ENCODE data around the gene AP2M1.

AP2M1 gene

DNA sequence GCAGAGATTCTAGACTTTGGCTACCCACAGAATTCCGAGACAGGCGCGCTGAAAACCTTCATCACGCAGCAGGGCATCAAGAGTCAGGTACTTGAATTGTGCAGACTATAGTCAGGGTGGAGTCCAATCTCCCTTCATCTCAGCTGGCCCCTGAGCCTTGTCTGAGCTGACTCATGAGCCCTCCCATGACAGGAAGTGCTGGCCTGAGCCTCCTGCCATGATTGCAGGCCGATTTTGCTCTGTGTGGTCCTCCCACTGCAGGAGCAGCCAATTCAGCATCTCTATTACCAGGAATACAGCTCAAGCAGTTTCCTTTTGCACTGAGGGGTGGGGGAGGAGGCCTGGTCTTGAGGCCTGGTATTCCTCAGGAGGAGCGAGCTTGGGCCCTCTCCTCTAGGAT is 5.5 kb downstream of the AP2M1 start:
- TF ChIP-seq, protein P1, sequence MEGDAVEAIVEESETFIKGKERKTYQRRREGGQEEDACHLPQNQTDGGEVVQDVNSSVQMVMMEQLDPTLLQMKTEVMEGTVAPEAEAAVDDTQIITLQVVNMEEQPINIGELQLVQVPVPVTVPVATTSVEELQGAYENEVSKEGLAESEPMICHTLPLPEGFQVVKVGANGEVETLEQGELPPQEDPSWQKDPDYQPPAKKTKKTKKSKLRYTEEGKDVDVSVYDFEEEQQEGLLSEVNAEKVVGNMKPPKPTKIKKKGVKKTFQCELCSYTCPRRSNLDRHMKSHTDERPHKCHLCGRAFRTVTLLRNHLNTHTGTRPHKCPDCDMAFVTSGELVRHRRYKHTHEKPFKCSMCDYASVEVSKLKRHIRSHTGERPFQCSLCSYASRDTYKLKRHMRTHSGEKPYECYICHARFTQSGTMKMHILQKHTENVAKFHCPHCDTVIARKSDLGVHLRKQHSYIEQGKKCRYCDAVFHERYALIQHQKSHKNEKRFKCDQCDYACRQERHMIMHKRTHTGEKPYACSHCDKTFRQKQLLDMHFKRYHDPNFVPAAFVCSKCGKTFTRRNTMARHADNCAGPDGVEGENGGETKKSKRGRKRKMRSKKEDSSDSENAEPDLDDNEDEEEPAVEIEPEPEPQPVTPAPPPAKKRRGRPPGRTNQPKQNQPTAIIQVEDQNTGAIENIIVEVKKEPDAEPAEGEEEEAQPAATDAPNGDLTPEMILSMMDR (IDR thresholded peaks at IDR 0.05; ENCODE audit: extremely low read depth, missing control alignments): no peak
- DNase-seq (ENCODE audit: low spot score): no peak

DNA sequence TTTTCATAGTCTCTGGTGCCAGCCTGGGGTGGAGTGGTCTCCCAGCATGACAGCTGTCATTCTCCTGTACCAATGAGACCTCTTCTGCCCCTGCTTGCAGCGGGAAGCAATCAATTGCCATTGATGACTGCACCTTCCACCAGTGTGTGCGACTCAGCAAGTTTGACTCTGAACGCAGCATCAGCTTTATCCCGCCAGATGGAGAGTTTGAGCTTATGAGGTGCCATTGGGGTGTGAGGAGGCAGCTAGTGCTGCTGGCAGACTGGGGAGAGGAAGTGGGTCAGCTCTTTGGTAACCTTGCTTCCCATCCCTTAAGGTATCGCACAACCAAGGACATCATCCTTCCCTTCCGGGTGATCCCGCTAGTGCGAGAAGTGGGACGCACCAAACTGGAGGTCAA is 6.9 kb downstream of the AP2M1 start:
- no peak for DNase-seq (ENCODE audit: low spot score)
- TF ChIP-seq, protein P1 (IDR thresholded peaks at IDR 0.05; ENCODE audit: extremely low read depth, missing control alignments): no peak

DNA sequence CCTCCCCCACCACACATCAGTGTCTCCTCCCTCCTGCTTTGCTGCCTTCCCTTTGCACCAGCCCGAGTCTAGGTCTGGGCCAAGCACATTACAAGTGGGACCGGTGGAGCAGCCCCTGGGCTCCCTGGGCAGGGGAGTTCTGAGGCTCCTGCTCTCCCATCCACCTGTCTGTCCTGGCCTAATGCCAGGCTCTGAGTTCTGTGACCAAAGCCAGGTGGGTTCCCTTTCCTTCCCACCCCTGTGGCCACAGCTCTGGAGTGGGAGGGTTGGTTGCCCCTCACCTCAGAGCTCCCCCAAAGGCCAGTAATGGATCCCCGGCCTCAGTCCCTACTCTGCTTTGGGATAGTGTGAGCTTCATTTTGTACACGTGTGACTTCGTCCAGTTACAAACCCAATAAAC is 9.0 kb downstream of the AP2M1 start:
- TF ChIP-seq, protein P1 (IDR thresholded peaks at IDR 0.05; ENCODE audit: extremely low read depth, missing control alignments): no peak

DNA sequence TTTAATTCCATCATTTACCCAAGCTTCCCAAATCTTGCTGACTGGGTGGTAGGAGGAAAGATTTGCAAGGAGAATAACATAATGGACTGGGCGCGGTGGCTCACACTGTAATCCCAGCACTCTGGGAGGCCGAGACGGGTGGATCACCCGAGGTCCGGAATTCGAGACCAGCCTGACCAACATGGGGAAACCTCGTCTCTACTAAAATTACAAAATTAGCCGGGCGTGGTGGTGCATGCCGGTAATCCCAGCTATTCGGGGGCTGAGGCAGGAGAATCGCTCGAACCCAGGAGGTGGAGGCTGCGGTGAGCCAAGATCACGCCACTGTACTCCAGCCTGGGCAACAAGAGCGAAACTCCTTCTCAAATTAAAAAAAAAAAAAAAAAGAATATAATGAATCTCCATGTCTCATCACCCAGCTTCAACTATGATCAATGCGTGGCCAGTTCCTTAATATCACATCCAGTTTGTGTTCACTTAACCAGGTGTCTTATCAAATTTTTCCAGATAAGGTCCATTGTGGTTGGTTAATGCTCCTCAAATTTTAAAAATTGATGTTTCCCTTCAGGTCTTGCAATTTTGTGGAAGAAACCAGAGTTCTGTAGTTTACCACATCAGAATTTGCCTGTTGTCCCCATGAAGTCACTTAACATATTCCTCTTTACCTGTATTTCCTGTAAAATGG is 10.0 kb downstream of the AP2M1 start:
- DNase-seq (ENCODE audit: low spot score): no peak
- TF ChIP-seq, protein P1 (IDR thresholded peaks at IDR 0.05; ENCODE audit: extremely low read depth, missing control alignments): no peak

More for the DNA sequence above, 9.0 kb downstream of the AP2M1 start:
- DNase-seq (ENCODE audit: low spot score): no peak

DNA sequence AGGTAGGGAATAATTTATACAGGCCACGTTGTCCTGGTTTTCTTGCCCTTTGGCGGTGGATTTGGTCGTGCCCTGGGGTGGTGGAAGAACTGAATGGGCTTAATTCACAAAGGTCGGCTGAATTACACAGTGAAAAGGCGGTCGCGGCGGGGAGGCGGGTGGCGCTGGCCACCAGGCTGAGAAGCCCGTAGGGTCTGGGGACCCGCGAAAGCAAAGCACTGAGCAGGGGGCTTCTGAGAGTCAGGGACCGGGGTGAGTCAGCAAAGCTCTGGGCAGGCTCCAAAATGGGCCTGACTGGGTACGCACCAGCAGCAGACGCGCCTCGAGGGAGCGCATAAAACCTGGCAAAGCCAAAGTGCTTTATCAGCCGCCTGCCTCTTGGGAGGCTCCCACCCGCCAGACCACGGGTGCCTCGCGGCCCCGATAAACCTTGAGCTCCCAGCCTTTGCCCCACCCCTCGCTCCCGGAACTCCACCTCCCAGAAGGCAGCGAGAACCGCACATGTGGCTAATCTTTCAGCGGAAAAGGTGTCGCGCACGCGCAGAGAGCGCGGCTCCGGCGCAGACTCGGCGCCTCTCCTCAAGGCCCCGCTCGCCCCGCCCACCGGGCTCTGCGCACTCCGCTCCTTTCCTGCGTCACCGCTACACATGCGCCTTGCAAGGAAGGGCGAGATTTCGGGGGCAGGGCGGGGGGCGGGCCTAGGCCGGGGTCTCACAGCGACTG is 11.0 kb downstream of the AP2M1 start:
- TF ChIP-seq, protein P1 (IDR thresholded peaks at IDR 0.05; ENCODE audit: extremely low read depth, missing control alignments): no peak
- peak; percentile 96 for DNase-seq (ENCODE audit: low spot score)

DNA sequence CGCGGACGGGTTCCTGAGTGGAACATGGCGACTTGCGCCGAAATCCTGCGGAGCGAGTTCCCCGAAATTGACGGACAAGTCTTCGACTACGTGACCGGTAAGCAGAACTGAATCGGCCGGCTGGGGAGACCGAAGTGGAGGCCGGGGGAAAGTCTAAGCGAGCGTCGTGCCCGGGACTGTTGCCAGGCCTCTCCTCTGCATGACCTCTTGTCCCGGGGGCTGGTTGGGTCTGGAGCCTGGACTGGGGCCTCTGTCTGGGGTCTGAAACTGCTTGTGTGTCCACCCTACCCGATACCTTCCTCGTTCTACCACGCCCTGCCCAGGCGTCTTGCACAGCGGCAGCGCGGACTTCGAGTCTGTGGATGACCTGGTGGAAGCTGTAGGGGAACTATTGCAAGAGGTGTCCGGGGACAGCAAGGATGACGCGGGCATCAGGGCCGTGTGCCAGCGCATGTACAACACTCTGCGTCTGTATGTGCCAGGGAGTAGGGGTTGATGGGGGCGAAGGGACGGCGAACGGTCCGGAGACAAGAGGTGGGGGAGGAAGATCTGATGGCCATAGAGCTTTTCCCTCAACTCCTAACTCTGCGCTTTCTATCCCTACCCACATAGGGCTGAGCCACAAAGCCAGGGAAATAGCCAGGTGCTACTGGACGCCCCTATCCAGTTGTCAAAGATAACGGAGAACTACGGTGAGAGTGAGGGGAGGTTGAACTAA is 11.7 kb downstream of the AP2M1 start, which contains the start of gene ABCF3:
Gene ABCF3, plus strand, starts transcription at position 16 of the 718 bp plus-strand sequence. Its CDS starts 9 bp downstream, at position 25.
- TF ChIP-seq, protein P1 (IDR thresholded peaks at IDR 0.05; ENCODE audit: extremely low read depth, missing control alignments): no peak
- DNase-seq (ENCODE audit: low spot score): no peak

DNA sequence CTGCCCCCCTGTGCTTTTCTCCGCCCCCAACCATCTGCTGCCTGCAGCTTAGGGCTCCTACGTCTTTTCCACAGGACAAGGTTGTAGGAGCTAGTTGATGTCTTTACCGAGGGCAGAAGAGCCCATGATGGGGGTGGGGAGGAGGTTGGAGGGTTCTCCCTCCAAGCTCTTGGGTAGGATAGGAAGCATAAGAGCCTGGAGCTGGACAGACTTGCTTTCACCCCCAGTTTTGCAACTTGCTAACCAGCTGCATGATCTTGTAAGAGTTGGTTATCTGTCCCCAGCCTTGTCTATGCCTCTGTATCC is 12.2 kb downstream of the AP2M1 start:
- DNase-seq (ENCODE audit: low spot score): no peak
- TF ChIP-seq, protein P1 (IDR thresholded peaks at IDR 0.05; ENCODE audit: extremely low read depth, missing control alignments): no peak

All from GM20000 (cell line).